ENCODE measurements around the gene C19orf25.

GRCh38 chr19:1514295-1514661 lies 35.3 kb upstream of the C19orf25 start:
- no peak for TF ChIP-seq POLR2AphosphoS5 (IDR thresholded peaks at IDR 0.05; ENCODE audit: low read depth)
- TF ChIP-seq CTCF (IDR thresholded peaks at IDR 0.05; ENCODE audit: insufficient read depth, low read length) = no peak
- TF ChIP-seq GABPA (IDR thresholded peaks at IDR 0.05; ENCODE audit: low read depth) = no peak
- TF ChIP-seq REST (IDR thresholded peaks at IDR 0.05; ENCODE audit: insufficient replicate concordance, low read depth) = no peak
- TF ChIP-seq SPI1 (IDR thresholded peaks at IDR 0.05; ENCODE audit: borderline replicate concordance, low read depth) = no peak
